H1 (cell line): Measurements from ENCODE around the gene RHOB. TPM values are rescaled to one million over a fixed set of nuclear protein-coding genes. Genes with fewer than 3 reads are reported as not detected.

Source experiments
- CTCF ChIA-PET: fragments of 300-600 bp; sonication (Branson Sonifier 250); formaldehyde crosslinking; loops from one replicate; lab custom pipeline; 2021; ENCODE audit not compliant: partially characterized antibody; lab: Charles Lee
- POLR2A ChIA-PET: fragments of 300-600 bp; sonication (Branson Sonifier 250); formaldehyde crosslinking; loops from one replicate; lab custom pipeline; 2021; ENCODE audit warnings: inconsistent platforms; ENCODE audit not compliant: partially characterized antibody; lab: Charles Lee
- DNase-seq, 2 experiments: peaks; one replicate each; pipeline versions ENCODE4 v3.0.0 to v3.0.0-alpha.2; 2010 to 2022; ENCODE audit warnings: low spot score in 2 of 2, low read depth in 1 of 2, mixed read lengths in 1 of 2
- FAIRE-seq: peaks from 2 replicates; lab custom pipeline; 2011; peaks lifted over from hg19 to GRCh38; lab: Jason Lieb, UNC
- H2AFZ ChIP-seq: 2 replicates; pipeline ENCODE4 v1.8.1; 2012; ENCODE audit warnings: low read length, inconsistent platforms
- H2AK5ac ChIP-seq: 2 replicates; pipeline ENCODE4 v1.6.1; 2013; ENCODE audit warnings: low read depth, low read length
- H2BK120ac ChIP-seq: replicated peaks from 2 replicates; pipeline ENCODE3; 2013; ENCODE audit warnings: low read depth, low read length, inconsistent platforms
- H2BK12ac ChIP-seq: 2 replicates; pipeline ENCODE4 v1.6.1; 2013; ENCODE audit warnings: low read depth, low read length
- H2BK15ac ChIP-seq: 2 replicates; pipeline ENCODE4 v1.6.1; 2013; ENCODE audit warnings: low read length
- H2BK20ac ChIP-seq: 2 replicates; pipeline ENCODE4 v1.6.1; 2013; ENCODE audit warnings: low read length
- H2BK5ac ChIP-seq: 2 replicates; pipeline ENCODE4 v1.6.1; 2013; ENCODE audit warnings: low read depth, low read length
- H3K14ac ChIP-seq: 2 replicates; pipeline ENCODE4 v1.6.1; 2013; ENCODE audit warnings: inconsistent platforms; ENCODE audit not compliant: insufficient read length
- H3K18ac ChIP-seq: 2 replicates; pipeline ENCODE4 v1.6.1; 2013; ENCODE audit warnings: low read length; ENCODE audit errors: extremely low read depth
- H3K23ac ChIP-seq: 2 replicates; pipeline ENCODE4 v1.6.1; 2013; ENCODE audit warnings: inconsistent platforms; ENCODE audit not compliant: insufficient read length
- H3K23me2 ChIP-seq: 2 replicates; pipeline ENCODE4 v1.6.1; 2013; ENCODE audit warnings: low read depth, low read length
- H3K27ac ChIP-seq: 2 replicates; pipeline ENCODE4 v1.6.1; 2011; ENCODE audit warnings: low read depth, low read length, inconsistent platforms
- H3K27me3 ChIP-seq, 4 experiments: replicated peaks in 1 of 4; 1 replicate in 1 of 4; 2 replicates in 3 of 4; pipeline versions ENCODE4 v1.6.1 to v1.8.1; 2011 to 2013; ENCODE audit warnings: low read length in 3 of 4, mild to moderate bottlenecking in 3 of 4, inconsistent platforms in 2 of 4, mixed read lengths in 2 of 4, moderate library complexity in 1 of 4; ENCODE audit not compliant: control insufficient read depth in 3 of 4, insufficient read depth in 3 of 4; ENCODE audit errors: extremely low read depth in 1 of 4
- H3K36me3 ChIP-seq, 4 experiments: 2 replicates each; pipeline versions ENCODE4 v1.6.1 to v1.8.1; 2011 to 2013; ENCODE audit warnings: mild to moderate bottlenecking in 4 of 4, low read length in 3 of 4, moderate library complexity in 2 of 4, control low read depth in 1 of 4, inconsistent platforms in 1 of 4; ENCODE audit not compliant: insufficient read depth in 4 of 4, control insufficient read depth in 2 of 4
- H3K4ac ChIP-seq: replicated peaks from 2 replicates; pipeline ENCODE3; 2013; ENCODE audit warnings: low read length, low read depth, mixed read lengths, inconsistent platforms; ENCODE audit not compliant: insufficient read length
- H3K4me1 ChIP-seq, 4 experiments: replicated peaks in 1 of 4; 1 replicate in 1 of 4; 2 replicates in 3 of 4; pipeline versions ENCODE4 v1.6.1 to v1.8.1; 2011 to 2013; ENCODE audit warnings: low read length in 3 of 4, inconsistent platforms in 2 of 4, mixed read lengths in 1 of 4; ENCODE audit not compliant: insufficient read depth in 4 of 4, control insufficient read depth in 3 of 4
- H3K4me2 ChIP-seq, 2 experiments: 2 replicates each; pipeline versions ENCODE4 v1.6.1 to v1.8.1; 2011 to 2013; ENCODE audit warnings: low read depth in 2 of 2, low read length in 2 of 2, control low read depth in 1 of 2, inconsistent platforms in 1 of 2, mild to moderate bottlenecking in 1 of 2; ENCODE audit not compliant: insufficient read depth in 1 of 2
- H3K4me3 ChIP-seq, 4 experiments: fragments of 200-600, 300-600 bp in 1 of 4; sonication (generic), shearing (Covaris generic), sonication (Bioruptor Twin) in 1 of 4; 2 replicates each; pipeline versions ENCODE4 v1.5.1 to v1.8.1; 2011 to 2016; ENCODE audit warnings: low read length in 4 of 4, low read depth in 3 of 4, control low read depth in 2 of 4, inconsistent platforms in 2 of 4, mild to moderate bottlenecking in 2 of 4, mixed read lengths in 1 of 4, moderate library complexity in 1 of 4; ENCODE audit not compliant: insufficient read depth in 2 of 4; ENCODE audit errors: extremely low read depth in 1 of 4
- H3K56ac ChIP-seq: replicated peaks from 2 replicates; pipeline ENCODE3; 2013; ENCODE audit warnings: low read depth, mild to moderate bottlenecking, mixed read lengths, low read length, inconsistent platforms; ENCODE audit not compliant: insufficient read length
- H3K79me1 ChIP-seq: 2 replicates; pipeline ENCODE4 v1.6.1; 2013; ENCODE audit warnings: low read depth, low read length, control low read depth
- H3K79me2 ChIP-seq, 2 experiments: 2 replicates each; pipeline versions ENCODE4 v1.6.1 to v1.8.1; 2012 to 2013; ENCODE audit warnings: low read length in 2 of 2, mild to moderate bottlenecking in 2 of 2, inconsistent platforms in 1 of 2; ENCODE audit not compliant: insufficient read depth in 2 of 2, control insufficient read depth in 1 of 2
- H3K9ac ChIP-seq, 4 experiments: replicated peaks in 1 of 4; 1 replicate in 1 of 4; 2 replicates in 3 of 4; pipeline versions ENCODE4 v1.6.1 to v1.8.1; 2011 to 2013; ENCODE audit warnings: low read depth in 3 of 4, low read length in 3 of 4, control low read depth in 2 of 4, mild to moderate bottlenecking in 2 of 4, moderate library complexity in 2 of 4, inconsistent platforms in 1 of 4; ENCODE audit errors: extremely low read depth in 1 of 4
- H3K9me3 ChIP-seq, 2 experiments: 2 replicates each; pipeline versions ENCODE4 v1.6.1 to v1.8.1; 2012 to 2013; ENCODE audit warnings: mild to moderate bottlenecking in 2 of 2, moderate library complexity in 2 of 2, control low read depth in 1 of 2, inconsistent platforms in 1 of 2, low read depth in 1 of 2, low read length in 1 of 2, mixed read lengths in 1 of 2; ENCODE audit not compliant: insufficient read depth in 2 of 2
- H4K20me1 ChIP-seq, 2 experiments: replicated peaks in 1 of 2; 2 replicates each; pipeline versions ENCODE3 to v1.8.1; 2011 to 2013; ENCODE audit warnings: inconsistent platforms in 2 of 2, low read length in 2 of 2, mild to moderate bottlenecking in 1 of 2; ENCODE audit not compliant: insufficient read depth in 2 of 2, control insufficient read depth in 1 of 2
- H4K5ac ChIP-seq: 2 replicates; pipeline ENCODE4 v1.6.1; 2013; ENCODE audit warnings: low read length, low read depth, mixed read lengths, inconsistent platforms; ENCODE audit not compliant: insufficient read length
- H4K8ac ChIP-seq: 2 replicates; pipeline ENCODE4 v1.8.0; 2013; ENCODE audit warnings: mild to moderate bottlenecking, moderate library complexity, low read length, inconsistent platforms; ENCODE audit not compliant: insufficient read depth; ENCODE audit errors: extremely low read depth
- H4K91ac ChIP-seq: replicated peaks from 2 replicates; pipeline ENCODE3; 2013; ENCODE audit warnings: low read length, mixed read lengths, inconsistent platforms; ENCODE audit not compliant: insufficient read length
- BCL11A ChIP-seq, 2 experiments: IDR thresholded peaks; one replicate each; pipeline ENCODE4 v1.6.1; 2011; ENCODE audit warnings: low read depth in 2 of 2, low read length in 2 of 2, mild to moderate bottlenecking in 2 of 2
- CTBP2 ChIP-seq: IDR thresholded peaks from 2 replicates; pipeline ENCODE4 v1.7.0; 2011; ENCODE audit warnings: borderline replicate concordance, mild to moderate bottlenecking, moderate library complexity, mixed read lengths, low read length; ENCODE audit not compliant: insufficient read depth, insufficient read length
- FOSL1 ChIP-seq: IDR thresholded peaks from 2 replicates; pipeline ENCODE4 v1.6.1; 2011; ENCODE audit warnings: mild to moderate bottlenecking, low read depth, low read length, moderate library complexity; ENCODE audit not compliant: insufficient read depth
- RXRA ChIP-seq: IDR thresholded peaks from 2 replicates; pipeline ENCODE4 v1.6.1; 2011; ENCODE audit warnings: low read depth, mild to moderate bottlenecking, low read length, moderate library complexity; ENCODE audit not compliant: insufficient read depth
- SIX5 ChIP-seq: IDR thresholded peaks from 2 replicates; pipeline ENCODE4 v1.6.1; 2011; ENCODE audit warnings: mild to moderate bottlenecking, low read depth, low read length
- WGBS, 2 experiments: shearing (Covaris generic) in 1 of 2; methylation state at CpG; one replicate each; pipeline versions ENCODE4 v1.1.6 to v1.1.7; 2013 to 2015; ENCODE audit warnings: low lambda C conversion rate in 2 of 2, mixed read lengths in 2 of 2, inconsistent platforms in 1 of 2, low coverage in 1 of 2, missing lambda C conversion rate in 1 of 2; ENCODE audit not compliant: insufficient replicate concordance in 2 of 2, insufficient coverage in 1 of 2, insufficient read length in 1 of 2; ENCODE audit errors: extremely low coverage in 1 of 2, missing lambda C conversion rate in 1 of 2; 5-methylcytosine and 5-hydroxymethylcytosine counted together
- polyA plus RNA-seq, 7 experiments: library from polyadenylated mRNA; depleted of rRNA in 3 of 7; stranded (reverse) in 5 of 7; unstranded in 2 of 7; fragments of >200 nt in 5 of 7; fragments of 200-250 nt in 2 of 7; gene quantifications; 1 replicate in 5 of 7; 2 replicates in 1 of 7; 4 replicates in 1 of 7; pipeline versions ENCODE4 v1.2.1 to v1.2.3, GENCODE V29; 2011 to 2013; ENCODE audit warnings: missing spikeins in 2 of 7, mixed read lengths in 2 of 7
- total RNA-seq: library from RNA; stranded (reverse); fragmentation: NEBNext Ultra II Directional; extraction: Animal tissue kit (Norgen Biotek cat#: 25700); gene quantifications from 2 replicates; pipeline ENCODE4 v1.2.1, GENCODE V29; 2021

Gene RHOB
- total and polyA plus RNA-seq, 2 of the 8 experiments (the other 6 are each of a cell fraction or from before 2014, with no cell fraction given) = 9.3 to 9.5 TPM

GRCh38 chr2:20440001-20440560 is 6.8 kb upstream of the RHOB start:
- POLR2A ChIA-PET = interaction anchor here (0.8 to 1.4 kb wide), 2 partner anchors 12 to 89 kb away, joined by 3 to 4 read pairs; no protein-coding TSS in a partner anchor
- TF ChIP-seq CTBP2 = no peak
- TF ChIP-seq BCL11A (IDR thresholded peaks at IDR 0.05; ENCODE audit: low read depth in 2 of 2, low read length in 2 of 2) = no peak
- no peak for TF ChIP-seq RXRA
- TF ChIP-seq SIX5 = no peak
- TF ChIP-seq FOSL1 = no peak
- Histone ChIP-seq H3K79me1 (no peaks in the 10 kb centered on the region), H3K79me2 (no peaks in the 10 kb centered on the region), H3K4me3 (no peak overlapping the region), H3K9me3 (no peaks in the 10 kb centered on the region), H3K4me2 (no peak overlapping the region), H2BK12ac (no peak overlapping the region), H3K4me1 (no peaks in the 10 kb centered on the region), H2AFZ (no peak overlapping the region), H3K23me2 (no peaks in the 10 kb centered on the region), H3K56ac (no peak overlapping the region), H3K27me3 (no peaks in the 10 kb centered on the region; a peak in 1 of 7 replicates), H4K91ac (no peak overlapping the region), H4K8ac (no peak overlapping the region), H3K14ac (no peak overlapping the region), H2BK20ac (no peak overlapping the region), H2BK15ac (no peak overlapping the region), H3K18ac (no peak overlapping the region), H2BK120ac (no peak overlapping the region), H3K23ac (no peak overlapping the region), H4K20me1 (no peaks in the 10 kb centered on the region), H3K27ac (no peak overlapping the region), H2AK5ac (no peak overlapping the region), H3K36me3 (no peaks in the 10 kb centered on the region), H3K9ac (no peak overlapping the region), H3K4ac (no peak overlapping the region), H4K5ac (no peak overlapping the region), H2BK5ac (no peak overlapping the region)
- DNase-seq (no peak), FAIRE-seq (no peak)
- CTCF ChIA-PET = interaction anchor here (0.8 to 25.0 kb wide), 21 partner anchors 8 to 221 kb away, joined by 3 to 404 read pairs (median 5); partner anchors contain the start of gene HS1BP3
- WGBS, 2 experiments = 84% methylated on average over 6 of the region's 6 CpGs; no CpG with 5 or more reads in 1 of the 2 experiments
